Ishikawa (cell line): Measurements from ENCODE around the gene LGI4.

Experiments used
- CEBPB ChIP-seq: IDR thresholded peaks from 2 replicates; pipeline ENCODE4 v1.6.1; 2012
- CREB1 ChIP-seq: IDR thresholded peaks from 2 replicates; pipeline ENCODE4 v1.6.1; 2012; ENCODE audit warnings: low read depth
- EP300 ChIP-seq: IDR thresholded peaks from 2 replicates; pipeline ENCODE4 v1.6.1; 2012; ENCODE audit warnings: borderline replicate concordance
- FOXM1 ChIP-seq: IDR thresholded peaks from 2 replicates; pipeline ENCODE4 v1.6.1; 2012; ENCODE audit warnings: low read depth, borderline replicate concordance
- RAD21 ChIP-seq: IDR thresholded peaks from 2 replicates; pipeline ENCODE4 v1.6.1; 2012; ENCODE audit warnings: low read depth
- REST ChIP-seq: IDR thresholded peaks from 2 replicates; pipeline ENCODE4 v1.6.1; 2012; ENCODE audit warnings: low read depth, mild to moderate bottlenecking
- TAF1 ChIP-seq: IDR thresholded peaks from 2 replicates; pipeline ENCODE4 v1.6.1; 2012; ENCODE audit warnings: low read depth, mild to moderate bottlenecking
- YY1 ChIP-seq: IDR thresholded peaks from 2 replicates; pipeline ENCODE4 v1.6.1; 2012; ENCODE audit warnings: low read depth
- TF ChIP-seq, protein P1 (sequence below): IDR thresholded peaks from 2 replicates; pipeline ENCODE4 v1.6.1; 2012
- TF ChIP-seq, protein P2 (sequence below): IDR thresholded peaks from 2 replicates; pipeline ENCODE4 v1.6.1; 2012

- TF ChIP-seq TAF1 (no peak), CREB1 (no peak), CEBPB (no peak), EP300 (no peak), REST (no peak), YY1 (no peak), FOXM1 (no peak), RAD21 (no peak)
- TF ChIP-seq, protein P1, sequence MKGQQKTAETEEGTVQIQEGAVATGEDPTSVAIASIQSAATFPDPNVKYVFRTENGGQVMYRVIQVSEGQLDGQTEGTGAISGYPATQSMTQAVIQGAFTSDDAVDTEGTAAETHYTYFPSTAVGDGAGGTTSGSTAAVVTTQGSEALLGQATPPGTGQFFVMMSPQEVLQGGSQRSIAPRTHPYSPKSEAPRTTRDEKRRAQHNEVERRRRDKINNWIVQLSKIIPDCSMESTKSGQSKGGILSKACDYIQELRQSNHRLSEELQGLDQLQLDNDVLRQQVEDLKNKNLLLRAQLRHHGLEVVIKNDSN = no peak
- TF ChIP-seq, protein P2, sequence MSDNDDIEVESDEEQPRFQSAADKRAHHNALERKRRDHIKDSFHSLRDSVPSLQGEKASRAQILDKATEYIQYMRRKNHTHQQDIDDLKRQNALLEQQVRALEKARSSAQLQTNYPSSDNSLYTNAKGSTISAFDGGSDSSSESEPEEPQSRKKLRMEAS = no peak
These were observed 59.4 kb downstream of the LGI4 start for GRCh38 chr19:35075202-35076025.
